ENCODE data around the gene PLA2G4F.

- TF ChIP-seq, protein P1, sequence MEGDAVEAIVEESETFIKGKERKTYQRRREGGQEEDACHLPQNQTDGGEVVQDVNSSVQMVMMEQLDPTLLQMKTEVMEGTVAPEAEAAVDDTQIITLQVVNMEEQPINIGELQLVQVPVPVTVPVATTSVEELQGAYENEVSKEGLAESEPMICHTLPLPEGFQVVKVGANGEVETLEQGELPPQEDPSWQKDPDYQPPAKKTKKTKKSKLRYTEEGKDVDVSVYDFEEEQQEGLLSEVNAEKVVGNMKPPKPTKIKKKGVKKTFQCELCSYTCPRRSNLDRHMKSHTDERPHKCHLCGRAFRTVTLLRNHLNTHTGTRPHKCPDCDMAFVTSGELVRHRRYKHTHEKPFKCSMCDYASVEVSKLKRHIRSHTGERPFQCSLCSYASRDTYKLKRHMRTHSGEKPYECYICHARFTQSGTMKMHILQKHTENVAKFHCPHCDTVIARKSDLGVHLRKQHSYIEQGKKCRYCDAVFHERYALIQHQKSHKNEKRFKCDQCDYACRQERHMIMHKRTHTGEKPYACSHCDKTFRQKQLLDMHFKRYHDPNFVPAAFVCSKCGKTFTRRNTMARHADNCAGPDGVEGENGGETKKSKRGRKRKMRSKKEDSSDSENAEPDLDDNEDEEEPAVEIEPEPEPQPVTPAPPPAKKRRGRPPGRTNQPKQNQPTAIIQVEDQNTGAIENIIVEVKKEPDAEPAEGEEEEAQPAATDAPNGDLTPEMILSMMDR (IDR thresholded peaks at IDR 0.05 in 8 of 11, conservative IDR thresholded peaks at IDR 0.05 in 3 of 11), result no peak
- no peak for TF ChIP-seq POLR2A (IDR thresholded peaks at IDR 0.05)
Observed at GRCh38 chr15:42123546-42123945, 32.9 kb downstream of the PLA2G4F start.
